Measurements from ENCODE around the gene SP1. TPM values are rescaled to one million over a fixed set of nuclear protein-coding genes. Genes with fewer than 3 reads are reported as not detected.
"Not testable (repeated sequence)": the region's sequence is repeated elsewhere in the genome, so short reads cannot be mapped to it uniquely, and the experiment has no call there.

SP1 gene
- total RNA-seq, 2 donors from 2014 or later, result 60.1 to 84.5 TPM

DNA sequence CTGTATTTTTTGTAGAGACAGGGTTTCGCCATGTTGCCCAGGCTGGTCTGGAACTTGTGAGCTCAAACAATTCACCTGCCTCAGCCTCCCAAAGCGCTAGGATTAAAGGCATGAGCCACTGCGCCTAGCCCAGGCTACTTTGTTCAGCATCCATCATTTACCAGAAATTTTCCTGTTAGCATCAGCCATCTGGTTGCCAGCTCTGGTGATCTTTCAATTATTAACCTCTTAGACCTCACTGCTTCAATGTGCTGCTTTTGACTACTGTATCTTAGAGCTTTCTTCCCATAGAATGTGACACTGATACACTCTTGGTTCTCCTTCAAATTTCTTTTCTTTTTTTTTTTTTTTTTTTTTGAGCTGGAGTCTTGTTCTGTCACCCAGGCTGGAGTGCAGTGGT, 38.2 kb downstream of the SP1 start:
- TF ChIP-seq POLR2AphosphoS5 (IDR thresholded peaks at IDR 0.05), result no peak
- no peak for TF ChIP-seq CTCF (IDR thresholded peaks at IDR 0.05)
- TF ChIP-seq POLR2A (IDR thresholded peaks at IDR 0.05), result no peak
- Histone ChIP-seq H3K4me1 (replicated peaks) (no peaks in the 10 kb centered on the region), H3K27ac (no peak overlapping the region), H3K27me3 (replicated peaks; ENCODE audit: insufficient read depth) (no peaks in the 10 kb centered on the region), H3K36me3 (no peaks in the 10 kb centered on the region), H3K9me3 (no peaks in the 10 kb centered on the region), H3K4me3 (no peak overlapping the region)
- 98% methylated on average over 3 of the region's 3 CpGs for WGBS
- intact Hi-C loops (cut with DNase I), result no loop called here
- DNase-seq (ENCODE audit: low spot score), result no peak

GRCh38 chr12:53419756-53420155, 39.8 kb downstream of the SP1 start:
- DNase-seq (ENCODE audit: low spot score), result no peak
- Histone ChIP-seq H3K36me3 (no peaks in the 10 kb centered on the region), H3K4me1 (replicated peaks) (no peaks in the 10 kb centered on the region), H3K27ac (no peak overlapping the region), H3K9me3 (no peaks in the 10 kb centered on the region), H3K27me3 (replicated peaks; ENCODE audit: insufficient read depth) (no peaks in the 10 kb centered on the region), H3K4me3 (no peak overlapping the region)
- 60% methylated on average over 2 of the region's 2 CpGs for WGBS
- no peak for TF ChIP-seq CTCF (IDR thresholded peaks at IDR 0.05)
- TF ChIP-seq POLR2A (IDR thresholded peaks at IDR 0.05), result no peak
- no peak for TF ChIP-seq POLR2AphosphoS5 (IDR thresholded peaks at IDR 0.05)
- intact Hi-C loops (cut with DNase I), result no loop called here

DNA sequence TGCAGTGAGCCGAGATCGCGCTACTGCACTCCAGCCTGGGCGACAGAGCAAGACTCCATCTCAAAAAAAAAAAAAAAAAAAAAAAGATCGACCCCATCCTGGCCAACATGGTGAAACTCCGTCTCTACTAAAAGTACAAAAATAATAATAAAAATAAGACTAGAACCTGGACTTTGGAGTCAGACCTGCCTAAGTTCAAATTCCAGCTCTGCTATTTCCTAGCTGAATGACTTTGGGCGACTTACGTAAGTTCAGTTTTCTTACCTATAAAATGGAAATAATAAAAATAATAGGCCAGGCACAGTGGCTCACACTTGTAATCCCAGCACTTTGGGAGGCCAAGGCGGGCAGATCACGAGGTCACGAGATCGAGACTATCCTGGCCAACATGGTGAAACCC, 42.3 kb downstream of the SP1 start:
- H3K9me3 ChIP-seq; intact Hi-C loops (cut with DNase I): not testable (repeated sequence)
- 91% methylated on average over 12 of the region's 12 CpGs for WGBS

DNA sequence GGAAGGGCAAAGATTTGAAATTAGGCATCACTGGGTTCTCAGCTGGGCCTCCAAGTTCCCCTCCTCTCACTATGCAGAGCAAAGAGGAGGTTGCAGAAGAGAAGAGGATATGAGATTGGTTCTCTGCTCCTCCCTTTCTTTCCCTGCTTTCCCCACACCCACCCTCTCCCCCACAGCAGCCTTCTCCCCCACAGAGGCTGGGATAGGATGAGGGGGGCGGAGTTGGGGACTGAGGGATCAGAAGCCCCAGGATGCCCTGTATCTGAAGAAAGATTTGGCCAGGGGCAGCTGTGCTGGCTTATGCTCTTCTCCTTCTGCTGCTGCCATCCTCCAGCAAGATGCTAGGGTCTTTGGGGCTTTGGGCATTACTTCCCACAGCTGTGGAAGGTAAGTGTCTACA, 43.6 kb downstream of the SP1 start, which contains the start of gene AMHR2:
AMHR2 (plus strand) TSS at position 259 of the 400 bp plus-strand sequence; CDS start at position 339, 80 bp downstream.
- no peaks in the 10 kb centered on the region for H3K36me3 ChIP-seq
- H3K27me3 ChIP-seq (replicated peaks; ENCODE audit: insufficient read depth), result no peaks in the 10 kb centered on the region
- H3K27ac ChIP-seq, result no peak within 1 kb of the TSS
- WGBS, result 100% methylated on average over 1 of the region's 1 CpG
- TF ChIP-seq POLR2A (IDR thresholded peaks at IDR 0.05) (no peak), POLR2AphosphoS5 (IDR thresholded peaks at IDR 0.05) (no peak), CTCF (IDR thresholded peaks at IDR 0.05) (no peak)
- H3K4me3 ChIP-seq, result no peak within 1 kb of the TSS
- no peak for DNase-seq (ENCODE audit: low spot score)
- no peaks in the 10 kb centered on the region for H3K4me1 ChIP-seq (replicated peaks)
- intact Hi-C loops (cut with DNase I), result no loop called here
- no peaks in the 10 kb centered on the region for H3K9me3 ChIP-seq

More for the DNA sequence above, 42.3 kb downstream of the SP1 start:
- not testable (repeated sequence) for H3K4me1 ChIP-seq (replicated peaks); H3K27ac ChIP-seq; H3K36me3 ChIP-seq; H3K27me3 ChIP-seq (replicated peaks; ENCODE audit: insufficient read depth); DNase-seq (ENCODE audit: low spot score); H3K4me3 ChIP-seq

DNA sequence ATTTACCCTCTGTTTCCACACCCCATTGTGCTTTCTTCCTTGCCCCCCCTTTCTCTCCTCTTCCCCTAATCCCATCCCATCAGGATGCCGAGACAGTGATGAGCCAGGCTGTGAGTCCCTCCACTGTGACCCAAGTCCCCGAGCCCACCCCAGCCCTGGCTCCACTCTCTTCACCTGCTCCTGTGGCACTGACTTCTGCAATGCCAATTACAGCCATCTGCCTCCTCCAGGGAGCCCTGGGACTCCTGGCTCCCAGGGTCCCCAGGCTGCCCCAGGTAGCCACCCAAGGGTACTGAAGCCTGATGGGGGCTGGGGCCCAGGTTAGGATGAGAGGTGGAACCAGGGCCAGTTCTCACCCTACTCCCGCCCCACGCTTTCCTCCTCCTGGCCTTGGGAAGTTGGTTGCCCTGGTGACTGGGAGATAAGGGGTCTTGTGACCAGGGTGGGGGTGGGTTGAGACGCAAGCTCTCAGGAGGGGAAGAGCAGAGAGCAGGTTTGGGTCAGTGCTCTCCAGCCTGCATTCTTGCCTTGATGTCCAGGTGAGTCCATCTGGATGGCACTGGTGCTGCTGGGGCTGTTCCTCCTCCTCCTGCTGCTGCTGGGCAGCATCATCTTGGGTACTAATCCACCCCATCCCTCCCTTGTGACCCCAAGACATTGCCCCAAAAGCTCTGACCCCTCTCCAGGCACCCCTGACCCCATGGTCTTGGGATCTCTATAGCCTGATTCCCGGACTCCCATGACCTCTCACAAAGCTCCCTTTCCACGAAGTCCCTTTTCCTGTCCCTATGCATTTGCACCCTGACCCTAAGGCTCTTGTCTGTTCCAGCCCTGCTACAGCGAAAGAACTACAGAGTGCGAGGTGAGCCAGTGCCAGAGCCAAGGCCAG, 44.9 kb downstream of the SP1 start:
- TF ChIP-seq CTCF (IDR thresholded peaks at IDR 0.05), result no peak
- TF ChIP-seq POLR2AphosphoS5 (IDR thresholded peaks at IDR 0.05), result no peak
- TF ChIP-seq POLR2A (IDR thresholded peaks at IDR 0.05), result no peak
- Histone ChIP-seq H3K9me3 (no peaks in the 10 kb centered on the region), H3K4me3 (no peak overlapping the region), H3K36me3 (no peaks in the 10 kb centered on the region), H3K27ac (no peak overlapping the region), H3K27me3 (replicated peaks; ENCODE audit: insufficient read depth) (no peaks in the 10 kb centered on the region), H3K4me1 (replicated peaks) (no peaks in the 10 kb centered on the region)
- intact Hi-C loops (cut with DNase I), result no loop called here
- no peak for DNase-seq (ENCODE audit: low spot score)
- 84% methylated on average over 9 of the region's 9 CpGs for WGBS

Data from prostate gland (tissue), 2 donors.